Glutamatergic neuron (in vitro differentiated cells): Measurements from ENCODE around the gene TRAPPC8. TPM values are rescaled to one million over a fixed set of nuclear protein-coding genes. Genes with fewer than 3 reads are reported as not detected.

ENCODE experiments used
- DNase-seq: peaks from one replicate; pipeline ENCODE4 v3.0.0; 2022
- H3K27ac Mint-ChIP-seq: one replicate; pipeline ENCODE4 v1.8.0; 2020; ENCODE audit warnings: mild to moderate bottlenecking, mixed read lengths, inconsistent platforms; ENCODE audit not compliant: unreplicated experiment
- H3K27me3 Mint-ChIP-seq: one replicate; pipeline ENCODE4 v1.8.0; 2020; ENCODE audit warnings: mild to moderate bottlenecking, moderate library complexity, mixed read lengths, inconsistent platforms; ENCODE audit not compliant: unreplicated experiment
- H3K36me3 Mint-ChIP-seq: one replicate; pipeline ENCODE4 v1.8.0; 2020; ENCODE audit warnings: mild to moderate bottlenecking, mixed read lengths, inconsistent platforms; ENCODE audit not compliant: unreplicated experiment
- H3K4me1 Mint-ChIP-seq: one replicate; pipeline ENCODE4 v1.8.0; 2020; ENCODE audit warnings: mild to moderate bottlenecking, low read depth, mixed read lengths, inconsistent platforms; ENCODE audit not compliant: unreplicated experiment
- H3K4me3 Mint-ChIP-seq: one replicate; pipeline ENCODE4 v1.8.0; 2020; ENCODE audit warnings: mild to moderate bottlenecking, mixed read lengths, inconsistent platforms; ENCODE audit not compliant: unreplicated experiment
- H3K9me3 Mint-ChIP-seq: one replicate; pipeline ENCODE4 v1.8.0; 2020; ENCODE audit warnings: mild to moderate bottlenecking, moderate library complexity, mixed read lengths, inconsistent platforms; ENCODE audit not compliant: unreplicated experiment
- CTCF ChIP-seq: fragments of 200-600 bp; sonication (generic); IDR thresholded peaks from one replicate; pipeline ENCODE4 v1.5.0; 2021; ENCODE audit not compliant: partially characterized antibody, unreplicated experiment
- total RNA-seq: library from RNA; stranded (reverse); fragmentation: NEBNext Ultra II Directional; extraction: Animal tissue kit (Norgen Biotek cat#: 25700); gene quantifications from one replicate; pipeline ENCODE4 v1.2.1, GENCODE V29; 2021; ENCODE audit not compliant: unreplicated experiment

Gene TRAPPC8
- total RNA-seq, 1 donor from 2014 or later = 41.0 TPM

DNA sequence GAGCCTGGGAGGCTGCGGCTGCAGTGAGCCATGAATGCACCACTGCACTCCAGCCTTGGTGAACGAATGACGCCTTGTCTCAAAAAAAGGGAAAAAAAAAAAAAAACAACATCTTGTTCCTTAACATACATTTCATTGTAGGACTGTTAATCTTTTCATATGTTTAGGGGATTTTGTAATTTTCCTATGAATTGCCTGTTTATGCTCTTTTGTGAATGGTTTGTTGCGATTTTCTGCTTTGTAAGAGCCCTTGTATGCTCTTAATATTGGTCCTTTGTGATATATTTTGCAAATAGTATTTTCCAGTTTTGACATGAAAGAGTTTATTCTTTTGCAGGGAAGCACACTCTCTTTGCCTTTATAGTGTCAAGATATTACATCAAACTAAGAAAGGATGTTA lies 50.0 kb downstream of the TRAPPC8 start:
- no peaks in the 10 kb centered on the region for H3K9me3 Mint-ChIP-seq
- H3K4me1 Mint-ChIP-seq = no peaks in the 10 kb centered on the region
- no peaks in the 10 kb centered on the region for H3K27me3 Mint-ChIP-seq
- no peak for DNase-seq
- H3K27ac Mint-ChIP-seq = no peak overlapping the region
- H3K4me3 Mint-ChIP-seq = no peak overlapping the region
- TF ChIP-seq CTCF = no peak
- H3K36me3 Mint-ChIP-seq = no peaks in the 10 kb centered on the region

DNA sequence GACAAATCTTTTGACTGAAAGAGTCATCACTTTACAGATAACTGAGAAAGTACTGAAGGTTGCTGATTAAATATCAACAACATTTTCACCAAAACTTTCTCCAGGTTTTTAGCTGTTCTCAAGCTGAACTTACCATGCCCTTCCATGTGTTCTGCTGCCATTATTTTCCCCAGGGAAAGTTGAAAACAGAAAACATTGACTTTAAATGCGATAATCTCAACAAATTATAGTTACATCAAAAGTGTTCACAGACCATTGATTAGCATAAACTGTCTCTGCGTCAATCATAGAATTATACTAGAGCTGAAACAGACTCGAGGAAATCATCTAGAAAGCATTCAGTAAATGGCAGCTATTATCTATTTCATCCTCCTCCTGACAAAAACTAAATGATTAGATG lies 51.4 kb downstream of the TRAPPC8 start:
- no peak overlapping the region for H3K4me3 Mint-ChIP-seq
- H3K9me3 Mint-ChIP-seq = no peaks in the 10 kb centered on the region
- no peak overlapping the region for H3K27ac Mint-ChIP-seq
- TF ChIP-seq CTCF = no peak
- H3K4me1 Mint-ChIP-seq = no peaks in the 10 kb centered on the region
- no peaks in the 10 kb centered on the region for H3K27me3 Mint-ChIP-seq
- no peak for DNase-seq
- H3K36me3 Mint-ChIP-seq = no peaks in the 10 kb centered on the region

DNA sequence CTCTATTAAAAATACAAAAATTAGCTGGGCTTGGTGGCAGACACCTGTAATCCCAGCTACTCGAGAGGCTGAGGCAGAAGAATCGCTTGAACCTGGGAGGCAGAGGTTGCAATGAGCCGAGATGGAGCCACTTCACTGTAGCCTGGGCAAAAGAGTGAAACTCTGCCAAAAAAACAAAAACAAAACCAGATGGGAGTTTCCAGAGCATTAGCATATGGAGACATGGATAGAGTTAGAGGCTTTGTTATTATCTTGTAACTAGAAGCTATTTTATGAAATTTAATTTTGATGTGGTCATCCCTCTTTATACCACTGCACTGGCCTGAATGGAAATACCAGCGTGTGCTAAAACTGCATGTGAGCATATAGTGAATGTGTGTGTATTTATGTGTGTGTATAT lies 58.9 kb downstream of the TRAPPC8 start:
- no peak overlapping the region for H3K4me3 Mint-ChIP-seq
- H3K4me1 Mint-ChIP-seq = no peaks in the 10 kb centered on the region
- no peak for DNase-seq
- peaks cover 32% of the 10 kb centered on the region for H3K36me3 Mint-ChIP-seq
- no peak for TF ChIP-seq CTCF
- H3K27me3 Mint-ChIP-seq = no peaks in the 10 kb centered on the region
- no peaks in the 10 kb centered on the region for H3K9me3 Mint-ChIP-seq
- H3K27ac Mint-ChIP-seq = no peak overlapping the region

DNA sequence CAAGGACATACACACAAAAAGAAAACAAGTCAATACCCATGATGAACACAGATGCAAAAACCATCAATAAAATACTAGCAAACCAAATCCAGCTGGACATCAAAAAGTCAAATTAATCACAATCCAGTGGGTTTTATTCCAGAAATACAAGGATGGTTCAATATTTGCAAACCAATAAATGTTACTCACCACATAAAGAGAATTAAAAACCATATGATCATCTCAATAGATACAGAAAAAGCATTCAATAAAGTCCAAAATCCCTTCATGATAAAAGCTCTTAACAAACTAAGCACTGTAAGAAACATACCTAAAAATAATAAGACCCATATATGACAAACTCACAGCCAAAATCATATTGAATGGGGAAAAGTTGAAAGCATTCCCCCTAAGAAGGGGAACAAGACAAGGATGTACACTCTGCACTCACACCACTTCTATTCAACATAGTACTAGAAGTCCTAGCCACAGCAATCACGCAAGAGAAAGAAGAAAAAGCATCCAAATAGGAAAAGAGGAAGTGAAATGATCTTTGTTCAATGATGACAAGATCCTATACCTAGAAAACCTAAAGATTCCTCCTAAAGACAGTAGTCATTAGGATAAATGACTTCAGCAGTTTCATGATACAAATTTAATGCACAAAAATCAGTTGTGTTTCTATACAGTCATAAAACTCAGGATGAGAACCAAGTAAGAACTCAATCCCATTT lies 62.6 kb downstream of the TRAPPC8 start:
- no peak for TF ChIP-seq CTCF
- Mint-ChIP-seq H3K27ac (no peak overlapping the region), H3K36me3 (peaks cover 32% of the 10 kb centered on the region), H3K27me3 (peaks cover 2% of the 10 kb centered on the region), H3K4me1 (no peaks in the 10 kb centered on the region), H3K4me3 (no peak overlapping the region), H3K9me3 (peaks cover 2% of the 10 kb centered on the region)
- no peak for DNase-seq

- H3K27me3 Mint-ChIP-seq = peaks cover 2% of the 10 kb centered on the region
These were observed 64.6 kb downstream of the TRAPPC8 start for GRCh38 chr18:31878358-31878757.

More at GRCh38 chr18:31878358-31878757, 64.6 kb downstream of the TRAPPC8 start:
- H3K4me3 Mint-ChIP-seq = no peak overlapping the region
- H3K36me3 Mint-ChIP-seq = peaks cover 32% of the 10 kb centered on the region
- no peak for TF ChIP-seq CTCF
- DNase-seq = no peak
- H3K4me1 Mint-ChIP-seq = no peaks in the 10 kb centered on the region
- H3K9me3 Mint-ChIP-seq = peaks cover 2% of the 10 kb centered on the region
- no peak overlapping the region for H3K27ac Mint-ChIP-seq
